ENCODE results near the gene PPFIA4. TPM values are rescaled to one million over a fixed set of nuclear protein-coding genes. Genes with fewer than 3 reads are reported as not detected.

PPFIA4 gene
- total RNA-seq, 1 donor from 2014 or later: 4.9 TPM

GRCh38 chr1:203098914-203099520 lies 72.7 kb downstream of the PPFIA4 start:
- no peak for DNase-seq (ENCODE audit: extremely low spot score, unreplicated experiment)
- Mint-ChIP-seq H3K27ac (no peak overlapping the region), H3K4me3 (no peak overlapping the region), H3K4me1 (ENCODE audit: unreplicated experiment) (peaks cover 13% of the 10 kb centered on the region), H3K27me3 (peaks cover 9% of the 10 kb centered on the region), H3K9me3 (peaks cover 16% of the 10 kb centered on the region), H3K36me3 (peaks cover 4% of the 10 kb centered on the region)
- no peak for TF ChIP-seq CTCF (conservative IDR thresholded peaks at IDR 0.05)

GRCh38 chr1:203099805-203100515 lies 73.7 kb downstream of the PPFIA4 start:
- H3K36me3 Mint-ChIP-seq: peaks cover 3% of the 10 kb centered on the region
- peaks cover 8% of the 10 kb centered on the region for H3K9me3 Mint-ChIP-seq
- no peak overlapping the region for H3K27ac Mint-ChIP-seq
- no peak for TF ChIP-seq CTCF (conservative IDR thresholded peaks at IDR 0.05)
- H3K27me3 Mint-ChIP-seq: peaks cover 8% of the 10 kb centered on the region
- H3K4me3 Mint-ChIP-seq: no peak overlapping the region
- H3K4me1 Mint-ChIP-seq (ENCODE audit: unreplicated experiment): peaks cover 13% of the 10 kb centered on the region
- DNase-seq (ENCODE audit: extremely low spot score, unreplicated experiment): no peak

GRCh38 chr1:203100516-203100869 lies 74.2 kb downstream of the PPFIA4 start:
- no peak for DNase-seq (ENCODE audit: extremely low spot score, unreplicated experiment)
- no peak for TF ChIP-seq CTCF (conservative IDR thresholded peaks at IDR 0.05)
- Mint-ChIP-seq H3K36me3 (no peaks in the 10 kb centered on the region), H3K27ac (no peak overlapping the region), H3K4me1 (ENCODE audit: unreplicated experiment) (peaks cover 13% of the 10 kb centered on the region), H3K9me3 (peaks cover 2% of the 10 kb centered on the region), H3K27me3 (peaks cover 5% of the 10 kb centered on the region), H3K4me3 (no peak overlapping the region)

GRCh38 chr1:203101813-203102634 lies 75.7 kb downstream of the PPFIA4 start:
- no peak for TF ChIP-seq CTCF (conservative IDR thresholded peaks at IDR 0.05)
- no peaks in the 10 kb centered on the region for H3K9me3 Mint-ChIP-seq
- no peak overlapping the region for H3K4me3 Mint-ChIP-seq
- peaks cover 7% of the 10 kb centered on the region for H3K27me3 Mint-ChIP-seq
- no peak overlapping the region for H3K27ac Mint-ChIP-seq
- no peak for DNase-seq (ENCODE audit: extremely low spot score, unreplicated experiment)
- peaks cover 13% of the 10 kb centered on the region for H3K4me1 Mint-ChIP-seq (ENCODE audit: unreplicated experiment)
- H3K36me3 Mint-ChIP-seq: no peaks in the 10 kb centered on the region

- no peaks in the 10 kb centered on the region for H3K9me3 Mint-ChIP-seq
- no peak for TF ChIP-seq CTCF (conservative IDR thresholded peaks at IDR 0.05)
Measured at GRCh38 chr1:203103216-203103615, 76.9 kb downstream of the PPFIA4 start.

More at GRCh38 chr1:203103216-203103615, 76.9 kb downstream of the PPFIA4 start:
- no peak overlapping the region for H3K27ac Mint-ChIP-seq
- no peak for DNase-seq (ENCODE audit: extremely low spot score, unreplicated experiment)
- H3K27me3 Mint-ChIP-seq: peaks cover 17% of the 10 kb centered on the region
- peaks cover 13% of the 10 kb centered on the region for H3K4me1 Mint-ChIP-seq (ENCODE audit: unreplicated experiment)
- no peak overlapping the region for H3K4me3 Mint-ChIP-seq
- no peaks in the 10 kb centered on the region for H3K36me3 Mint-ChIP-seq
